OCI-LY7 (cell line): ENCODE measurements around the gene PPP2R1B. TPM values are rescaled to one million over a fixed set of nuclear protein-coding genes. Genes with fewer than 3 reads are reported as not detected.

Experiments
- BruUV-seq: library from RNA; stranded (reverse); fragments of 400-500 nt; replicated peaks from 2 replicates; lab custom pipeline; 2021; lab: Mats Ljungman, UMichigan
- CTCF ChIA-PET: fragments of 300-600 bp; sonication (Branson Sonifier 250); formaldehyde crosslinking; loops from one replicate; lab custom pipeline; 2022; ENCODE audit warnings: antibody characterized with exemption; ENCODE audit not compliant: unreplicated experiment; lab: Charles Lee
- POLR2A ChIA-PET: fragments of 300-600 bp; sonication (Branson Sonifier 250); formaldehyde crosslinking; loops from one replicate; lab custom pipeline; 2022; ENCODE audit warnings: antibody characterized with exemption; lab: Charles Lee
- DNase-seq: peaks from one replicate; pipeline ENCODE4 v3.0.0-alpha.2; 2015; ENCODE audit warnings: low spot score
- H2AFZ ChIP-seq: fragments of 200-600 bp; sonication (generic), shearing (Covaris generic); 2 replicates; pipeline ENCODE4 v1.6.1; 2014; ENCODE audit warnings: mild to moderate bottlenecking, antibody characterized with exemption, low read length, moderate library complexity
- H3K27ac ChIP-seq: fragments of 200-600 bp; sonication (generic); 2 replicates; pipeline ENCODE4 v1.5.1; 2014; ENCODE audit warnings: mixed run types, low read depth, mild to moderate bottlenecking, moderate library complexity, low read length, inconsistent platforms; ENCODE audit not compliant: poor library complexity, severe bottlenecking
- H3K36me3 ChIP-seq: fragments of 200-600 bp; sonication (generic); 2 replicates; pipeline ENCODE4 v1.6.1; 2014; ENCODE audit warnings: mild to moderate bottlenecking, antibody characterized with exemption, low read length, moderate library complexity, mixed read lengths; ENCODE audit not compliant: insufficient read depth
- H3K4me1 ChIP-seq: fragments of 200-600 bp; sonication (generic); 2 replicates; pipeline ENCODE4 v1.5.1; 2014; ENCODE audit warnings: mild to moderate bottlenecking, low read length; ENCODE audit not compliant: insufficient read depth, poor library complexity, severe bottlenecking
- H3K4me2 ChIP-seq: fragments of 200-600 bp; sonication (generic); 2 replicates; pipeline ENCODE4 v1.6.1; 2014; ENCODE audit warnings: mild to moderate bottlenecking, low read length
- H3K4me3 ChIP-seq: fragments of 200-600 bp; sonication (generic); 2 replicates; pipeline ENCODE4 v1.5.1; 2014; ENCODE audit warnings: mild to moderate bottlenecking, low read depth, low read length; ENCODE audit not compliant: poor library complexity, severe bottlenecking
- H3K79me2 ChIP-seq: fragments of 200-600 bp; sonication (generic); 2 replicates; pipeline ENCODE4 v1.6.1; 2016; ENCODE audit warnings: low read depth, mild to moderate bottlenecking, low read length, moderate library complexity, mixed read lengths; ENCODE audit not compliant: insufficient read depth
- H3K9me2 ChIP-seq: fragments of 200-600 bp; sonication (generic); 2 replicates; pipeline ENCODE4 v1.6.1; 2016; ENCODE audit warnings: mild to moderate bottlenecking, low read length, mixed read lengths; ENCODE audit not compliant: insufficient read depth
- H3K9me3 ChIP-seq: fragments of 200-600 bp; sonication (generic); 2 replicates; pipeline ENCODE4 v1.6.1; 2014; ENCODE audit warnings: mild to moderate bottlenecking, mixed run types, low read length, mixed read lengths
- H4K20me1 ChIP-seq: fragments of 200-600 bp; sonication (generic); 2 replicates; pipeline ENCODE4 v1.6.1; 2014; ENCODE audit warnings: mild to moderate bottlenecking, antibody characterized with exemption, low read length, moderate library complexity, mixed read lengths; ENCODE audit not compliant: insufficient read depth
- CTCF ChIP-seq: fragments of 200-600 bp; sonication (generic); conservative IDR thresholded peaks from 2 replicates; pipeline ENCODE4 v1.5.1; 2014; ENCODE audit warnings: mild to moderate bottlenecking, antibody characterized with exemption, low read length, moderate library complexity, mixed read lengths
- EZH2phosphoT487 ChIP-seq: fragments of 200-600 bp; sonication (generic); IDR thresholded peaks from 2 replicates; pipeline ENCODE4 v1.6.1; 2018; ENCODE audit warnings: low read depth, borderline replicate concordance, mild to moderate bottlenecking, mixed run types, antibody characterized with exemption, low read length, moderate library complexity, mixed read lengths
- intact Hi-C: fragments of 100-400 bp; cut with micrococcal nuclease; formaldehyde crosslinking; loops from one replicate; pipeline ENCODE4 v1.10.0; 2022; ENCODE audit not compliant: unreplicated experiment
- total RNA-seq, 2 experiments: library from RNA; depleted of rRNA in 1 of 2; stranded (reverse); fragments of >200 nt in 1 of 2; shearing (Covaris generic) in 1 of 2; gene quantifications; 2 replicates each; pipeline ENCODE4 v1.2.3, GENCODE V29; 2014 to 2022

The PPP2R1B gene
- total RNA-seq, 2 experiments from 2014 or later = 50.6 to 84.2 TPM

- Histone ChIP-seq H3K79me2 (no peaks in the 10 kb centered on the region), H3K36me3 (peaks cover 7% of the 10 kb centered on the region), H3K4me3 (no peak overlapping the region), H3K9me3 (no peaks in the 10 kb centered on the region), H3K27ac (no peak overlapping the region), H3K4me1 (no peaks in the 10 kb centered on the region), H2AFZ (no peak overlapping the region), H3K9me2 (no peaks in the 10 kb centered on the region), H4K20me1 (no peaks in the 10 kb centered on the region), H3K4me2 (no peak overlapping the region)
- DNase-seq = no peak
- CTCF ChIA-PET = no interaction called here
- TF ChIP-seq CTCF (no peak), EZH2phosphoT487 (no peak)
- BruUV-seq = no TSS peak
- POLR2A ChIA-PET = interaction anchor here (0.5 to 0.6 kb wide), 2 partner anchors 9 to 16 kb away, joined by 3 to 4 read pairs; no protein-coding TSS in a partner anchor
- intact Hi-C loops = no loop called here
These were observed 31.9 kb downstream of the PPP2R1B start for GRCh38 chr11:111734101-111734953.

GRCh38 chr11:111733611-111734088 is 32.5 kb downstream of the PPP2R1B start:
- ChIA-PET CTCF (interaction anchor here (0.6 kb wide), 1 partner anchor 43 kb away, joined by 3 read pairs; no protein-coding TSS in a partner anchor), POLR2A (interaction anchor here (0.5 to 0.6 kb wide), 2 partner anchors 8 to 333 kb away, joined by 3 to 4 read pairs; no protein-coding TSS in a partner anchor)
- DNase-seq = no peak
- H3K36me3 ChIP-seq = peaks cover under 1% of the 10 kb centered on the region; the same call in 1 of the 2 replicates
- BruUV-seq = no TSS peak
- H3K4me3 ChIP-seq = no peak overlapping the region
- no peaks in the 10 kb centered on the region for H3K4me1 ChIP-seq
- no peaks in the 10 kb centered on the region for H3K9me2 ChIP-seq
- H3K4me2 ChIP-seq = no peak overlapping the region
- H3K27ac ChIP-seq = no peak overlapping the region
- intact Hi-C loops = no loop called here
- H3K79me2 ChIP-seq = no peaks in the 10 kb centered on the region
- H2AFZ ChIP-seq = no peak overlapping the region
- no peaks in the 10 kb centered on the region for H4K20me1 ChIP-seq
- no peaks in the 10 kb centered on the region for H3K9me3 ChIP-seq
- TF ChIP-seq CTCF (no peak), EZH2phosphoT487 (no peak)
